ENCODE data around the gene ANTXR2. TPM values are rescaled to one million over a fixed set of nuclear protein-coding genes. Genes with fewer than 3 reads are reported as not detected.

Gene ANTXR2
- total and polyA plus RNA-seq, 2 of the 8 experiments (the other 6 are each of a cell fraction or from before 2014, with no cell fraction given), result 1.1 to 7.5 TPM

GRCh38 chr4:80079255-80079923 is 6.4 kb upstream of the ANTXR2 start:
- CTCF ChIA-PET (ENCODE audit: partially characterized antibody), result interaction anchor here (1.8 kb wide), 1 partner anchor 11 kb away, joined by 6 read pairs; no protein-coding TSS in a partner anchor
- Histone ChIP-seq H4K20me1 (replicated peaks in 1 of 2; ENCODE audit: control insufficient read depth in 1 of 2, insufficient read depth in 2 of 2, low read length in 2 of 2) (no peaks in the 10 kb centered on the region), H2BK12ac (ENCODE audit: low read depth, low read length) (no peak overlapping the region), H3K36me3 (ENCODE audit: control insufficient read depth in 2 of 4, insufficient read depth in 4 of 4, low read length in 3 of 4) (no peaks in the 10 kb centered on the region), H3K79me2 (ENCODE audit: control insufficient read depth in 1 of 2, insufficient read depth in 2 of 2, low read length in 2 of 2) (no peaks in the 10 kb centered on the region), H3K4me3 (ENCODE audit: extremely low read depth in 1 of 4, insufficient read depth in 2 of 4, low read depth in 3 of 4, low read length in 4 of 4) (no peak overlapping the region), H3K4me1 (replicated peaks in 1 of 4; ENCODE audit: control insufficient read depth in 3 of 4, insufficient read depth in 4 of 4, low read length in 3 of 4) (no peaks in the 10 kb centered on the region), H3K18ac (ENCODE audit: extremely low read depth, low read length) (no peak overlapping the region), H3K79me1 (ENCODE audit: low read depth, low read length) (no peaks in the 10 kb centered on the region), H3K23ac (ENCODE audit: insufficient read length) (no peak overlapping the region), H3K4me2 (ENCODE audit: insufficient read depth in 1 of 2, low read depth in 2 of 2, low read length in 2 of 2) (no peak overlapping the region), H4K8ac (ENCODE audit: extremely low read depth, insufficient read depth, low read length) (no peak overlapping the region), H3K27ac (ENCODE audit: low read depth, low read length) (no peak overlapping the region), H2BK5ac (ENCODE audit: low read depth, low read length) (no peak overlapping the region), H3K9ac (replicated peaks in 1 of 4; ENCODE audit: extremely low read depth in 1 of 4, low read depth in 3 of 4, low read length in 3 of 4) (no peak overlapping the region), H4K5ac (ENCODE audit: insufficient read length, low read depth, low read length) (no peak overlapping the region), H2BK20ac (ENCODE audit: low read length) (no peak overlapping the region), H3K23me2 (ENCODE audit: low read depth, low read length) (no peaks in the 10 kb centered on the region), H3K56ac (replicated peaks; ENCODE audit: insufficient read length, low read depth, low read length) (no peak overlapping the region), H3K4ac (replicated peaks; ENCODE audit: insufficient read length, low read depth, low read length) (no peak overlapping the region), H3K14ac (ENCODE audit: insufficient read length) (no peak overlapping the region), H2BK15ac (ENCODE audit: low read length) (no peak overlapping the region), H2AK5ac (ENCODE audit: low read depth, low read length) (no peak overlapping the region), H4K91ac (replicated peaks; ENCODE audit: insufficient read length, low read length) (no peak overlapping the region), H2BK120ac (replicated peaks; ENCODE audit: low read depth, low read length) (no peak overlapping the region), H3K9me3 (ENCODE audit: insufficient read depth in 2 of 2, low read depth in 1 of 2, low read length in 1 of 2) (no peaks in the 10 kb centered on the region; a peak in 1 of 4 replicates), H3K27me3 (replicated peaks in 1 of 4; ENCODE audit: control insufficient read depth in 3 of 4, extremely low read depth in 1 of 4, insufficient read depth in 3 of 4, low read length in 3 of 4) (no peaks in the 10 kb centered on the region), H2AFZ (ENCODE audit: low read length) (no peak overlapping the region)
- 93% methylated on average over 15 of the region's 15 CpGs; no CpG with 5 or more reads in 1 of the 2 experiments for WGBS, 2 experiments (ENCODE audit: extremely low coverage in 1 of 2, insufficient coverage in 1 of 2, insufficient read length in 1 of 2, insufficient replicate concordance in 2 of 2, low coverage in 1 of 2, low lambda C conversion rate in 2 of 2, missing lambda C conversion rate in 1 of 2)
- FAIRE-seq, result no peak
- no peak for DNase-seq (ENCODE audit: low read depth in 1 of 2, low spot score in 2 of 2)
- POLR2A ChIA-PET (ENCODE audit: partially characterized antibody), result no interaction called here
- no peak for TF ChIP-seq SUZ12 (IDR thresholded peaks at IDR 0.05; ENCODE audit: low read length)
- TF ChIP-seq HDAC2 (IDR thresholded peaks at IDR 0.05; ENCODE audit: borderline replicate concordance in 1 of 2, low read depth in 2 of 2, low read length in 2 of 2), result no peak
- no peak for TF ChIP-seq TAF7 (optimal IDR thresholded peaks at IDR 0.05; ENCODE audit: borderline replicate concordance, low read depth, low read length)

Measured in H1 (cell line).